Measurements from ENCODE around the gene TRPV6.

GRCh38 chr7:142915315-142915714, 29.8 kb upstream of the TRPV6 start:
- no peak for TF ChIP-seq EZH2 (IDR thresholded peaks at IDR 0.05; ENCODE audit: borderline replicate concordance, insufficient read depth, low read length, poor library complexity, severe bottlenecking)
- TF ChIP-seq EP300 (conservative IDR thresholded peaks at IDR 0.05; ENCODE audit: poor library complexity, severe bottlenecking), result no peak
- TF ChIP-seq, protein P1, sequence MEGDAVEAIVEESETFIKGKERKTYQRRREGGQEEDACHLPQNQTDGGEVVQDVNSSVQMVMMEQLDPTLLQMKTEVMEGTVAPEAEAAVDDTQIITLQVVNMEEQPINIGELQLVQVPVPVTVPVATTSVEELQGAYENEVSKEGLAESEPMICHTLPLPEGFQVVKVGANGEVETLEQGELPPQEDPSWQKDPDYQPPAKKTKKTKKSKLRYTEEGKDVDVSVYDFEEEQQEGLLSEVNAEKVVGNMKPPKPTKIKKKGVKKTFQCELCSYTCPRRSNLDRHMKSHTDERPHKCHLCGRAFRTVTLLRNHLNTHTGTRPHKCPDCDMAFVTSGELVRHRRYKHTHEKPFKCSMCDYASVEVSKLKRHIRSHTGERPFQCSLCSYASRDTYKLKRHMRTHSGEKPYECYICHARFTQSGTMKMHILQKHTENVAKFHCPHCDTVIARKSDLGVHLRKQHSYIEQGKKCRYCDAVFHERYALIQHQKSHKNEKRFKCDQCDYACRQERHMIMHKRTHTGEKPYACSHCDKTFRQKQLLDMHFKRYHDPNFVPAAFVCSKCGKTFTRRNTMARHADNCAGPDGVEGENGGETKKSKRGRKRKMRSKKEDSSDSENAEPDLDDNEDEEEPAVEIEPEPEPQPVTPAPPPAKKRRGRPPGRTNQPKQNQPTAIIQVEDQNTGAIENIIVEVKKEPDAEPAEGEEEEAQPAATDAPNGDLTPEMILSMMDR (IDR thresholded peaks at IDR 0.05; ENCODE audit: poor library complexity, severe bottlenecking), result no peak
- TF ChIP-seq POLR2AphosphoS5 (IDR thresholded peaks at IDR 0.05), result no peak
- TF ChIP-seq TAF1 (IDR thresholded peaks at IDR 0.05; ENCODE audit: low read depth), result no peak
- TF ChIP-seq MXI1 (conservative IDR thresholded peaks at IDR 0.05; ENCODE audit: poor library complexity, severe bottlenecking), result no peak
